HG02870 (cell line): ENCODE results near the gene UBASH3B.

ENCODE experiments used
- ATAC-seq: cut with Tn5 transposase; IDR thresholded peaks from one replicate; pipeline ENCODE4 v1.9.1; 2021; ENCODE audit warnings: mild to moderate bottlenecking, moderate library complexity; ENCODE audit not compliant: unreplicated experiment

Gene UBASH3B

GRCh38 chr11:122705396-122705795 is 49.9 kb downstream of the UBASH3B start:
- no peak for ATAC-seq

GRCh38 chr11:122706291-122707088 is 51.0 kb downstream of the UBASH3B start:
- ATAC-seq, result no peak

- no peak for ATAC-seq
These were observed 51.6 kb downstream of the UBASH3B start for GRCh38 chr11:122707111-122707510.

- no peak for ATAC-seq
These were observed 52.4 kb downstream of the UBASH3B start for GRCh38 chr11:122707901-122708300.

GRCh38 chr11:122709039-122709760 is 53.7 kb downstream of the UBASH3B start:
- ATAC-seq, result no peak

GRCh38 chr11:122711362-122711761 is 55.8 kb downstream of the UBASH3B start:
- no peak for ATAC-seq

- ATAC-seq, result no peak
These were observed 56.4 kb downstream of the UBASH3B start for GRCh38 chr11:122711831-122712381.

- ATAC-seq, result peak; percentile 56
These were observed 58.5 kb downstream of the UBASH3B start for GRCh38 chr11:122714004-122714403.

GRCh38 chr11:122714484-122714883 is 59.0 kb downstream of the UBASH3B start:
- ATAC-seq, result no peak

GRCh38 chr11:122715548-122716440 is 60.3 kb downstream of the UBASH3B start:
- no peak for ATAC-seq

GRCh38 chr11:122717264-122717867 is 61.8 kb downstream of the UBASH3B start:
- peak; percentile 78 for ATAC-seq

GRCh38 chr11:122720107-122720881 is 64.8 kb downstream of the UBASH3B start:
- no peak for ATAC-seq

GRCh38 chr11:122721201-122721963 is 65.9 kb downstream of the UBASH3B start:
- no peak for ATAC-seq

GRCh38 chr11:122721964-122722266 is 66.4 kb downstream of the UBASH3B start:
- no peak for ATAC-seq

GRCh38 chr11:122723106-122723505 is 67.6 kb downstream of the UBASH3B start:
- ATAC-seq, result no peak

- no peak for ATAC-seq
These were observed 68.1 kb downstream of the UBASH3B start for GRCh38 chr11:122723576-122723975.

GRCh38 chr11:122724520-122724919 is 69.0 kb downstream of the UBASH3B start:
- ATAC-seq, result no peak

- no peak for ATAC-seq
These were observed 70.5 kb downstream of the UBASH3B start for GRCh38 chr11:122726028-122726427.
